DOHH2 (cell line): ENCODE measurements around the gene YPEL3.

Experiments used
- H3F3A ChIP-seq: fragments of 200-600 bp; sonication (generic), shearing (Covaris generic); 2 replicates; pipeline ENCODE4 v1.6.0; 2016; ENCODE audit warnings: antibody characterized with exemption, mild to moderate bottlenecking; ENCODE audit not compliant: control insufficient read depth, insufficient read depth
- H3K27ac ChIP-seq: fragments of 200-600 bp; sonication (generic); 2 replicates; pipeline ENCODE4 v1.5.1; 2014; ENCODE audit warnings: low read depth, mild to moderate bottlenecking, low read length, moderate library complexity
- H3K27me3 ChIP-seq: fragments of 200-600 bp; sonication (generic); 2 replicates; pipeline ENCODE4 v1.6.1; 2014; ENCODE audit warnings: mild to moderate bottlenecking, low read length, mixed read lengths; ENCODE audit not compliant: control insufficient read depth
- H3K36me3 ChIP-seq: fragments of 200-600 bp; sonication (generic); 2 replicates; pipeline ENCODE4 v1.6.1; 2014; ENCODE audit warnings: mild to moderate bottlenecking, low read length, moderate library complexity, mixed read lengths; ENCODE audit not compliant: control insufficient read depth
- H3K4me1 ChIP-seq: fragments of 200-600 bp; sonication (generic); 2 replicates; pipeline ENCODE4 v1.6.1; 2014; ENCODE audit warnings: mild to moderate bottlenecking, low read length, mixed read lengths; ENCODE audit not compliant: control insufficient read depth
- H3K4me2 ChIP-seq: fragments of 200-600 bp; sonication (generic); 2 replicates; pipeline ENCODE4 v1.6.0; 2014; ENCODE audit warnings: mild to moderate bottlenecking, low read length, moderate library complexity
- H3K4me3 ChIP-seq: fragments of 200-600 bp; sonication (generic); 2 replicates; pipeline ENCODE4 v1.5.1; 2014; ENCODE audit warnings: mild to moderate bottlenecking, low read length, mixed read lengths
- H3K79me2 ChIP-seq: fragments of 200-600 bp; sonication (generic); 2 replicates; pipeline ENCODE4 v1.6.1; 2014; ENCODE audit warnings: mild to moderate bottlenecking, low read length, mixed read lengths; ENCODE audit not compliant: control insufficient read depth
- H3K9me2 ChIP-seq: fragments of 200-600 bp; sonication (generic); replicated peaks from 2 replicates; pipeline ENCODE4 v1.6.1; 2014; ENCODE audit warnings: mild to moderate bottlenecking, low read length, mixed read lengths; ENCODE audit not compliant: control insufficient read depth
- H3K9me3 ChIP-seq: fragments of 200-600 bp; sonication (generic); 2 replicates; pipeline ENCODE4 v1.6.1; 2014; ENCODE audit warnings: antibody characterized with exemption, low read length, mixed read lengths; ENCODE audit not compliant: control insufficient read depth, insufficient read depth
- H4K20me1 ChIP-seq: fragments of 200-600 bp; sonication (generic); 2 replicates; pipeline ENCODE4 v1.6.0; 2014; ENCODE audit warnings: low read depth, mild to moderate bottlenecking, antibody characterized with exemption, low read length, moderate library complexity; ENCODE audit not compliant: control insufficient read depth, insufficient read depth
- CTCF ChIP-seq: fragments of 200-600 bp; sonication (generic); IDR thresholded peaks from one replicate; pipeline ENCODE4 v1.5.1; 2014; ENCODE audit warnings: antibody characterized with exemption, mild to moderate bottlenecking, low read depth, low read length; ENCODE audit not compliant: poor library complexity, severe bottlenecking
- EZH2phosphoT487 ChIP-seq: fragments of 200-600 bp; sonication (generic); IDR thresholded peaks from 2 replicates; pipeline ENCODE4 v1.6.1; 2017; ENCODE audit warnings: borderline replicate concordance, mild to moderate bottlenecking, antibody characterized with exemption, low read length, moderate library complexity, mixed read lengths

Gene YPEL3

DNA sequence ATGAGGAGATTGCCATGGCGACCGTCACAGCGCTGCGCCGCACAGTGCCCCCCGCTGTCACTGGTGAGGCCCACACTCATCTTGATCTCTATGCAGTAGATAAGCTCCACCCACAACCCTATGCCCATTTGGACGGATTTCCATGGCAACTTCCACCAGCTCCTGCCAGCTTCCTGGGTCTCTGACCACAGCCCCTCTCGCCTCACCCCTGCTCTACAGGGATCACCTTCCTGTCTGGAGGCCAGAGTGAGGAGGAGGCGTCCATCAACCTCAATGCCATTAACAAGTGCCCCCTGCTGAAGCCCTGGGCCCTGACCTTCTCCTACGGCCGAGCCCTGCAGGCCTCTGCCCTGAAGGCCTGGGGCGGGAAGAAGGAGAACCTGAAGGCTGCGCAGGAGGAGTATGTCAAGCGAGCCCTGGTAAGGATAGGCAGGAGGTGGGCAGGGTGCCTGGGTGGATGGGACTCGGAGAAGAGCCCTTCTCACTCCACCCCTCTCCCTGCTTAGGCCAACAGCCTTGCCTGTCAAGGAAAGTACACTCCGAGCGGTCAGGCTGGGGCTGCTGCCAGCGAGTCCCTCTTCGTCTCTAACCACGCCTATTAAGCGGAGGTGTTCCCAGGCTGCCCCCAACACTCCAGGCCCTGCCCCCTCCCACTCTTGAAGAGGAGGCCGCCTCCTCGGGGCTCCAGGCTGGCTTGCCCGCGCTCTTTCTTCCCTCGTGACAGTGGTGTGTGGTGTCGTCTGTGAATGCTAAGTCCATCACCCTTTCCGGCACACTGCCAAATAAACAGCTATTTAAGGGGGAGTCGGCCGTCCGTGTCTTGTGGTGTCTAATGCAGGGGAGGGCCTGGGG is 26.2 kb downstream of the YPEL3 start:
- Histone ChIP-seq H3K27me3 (no peaks in the 10 kb centered on the region), H3F3A (peaks cover 75% of the 10 kb centered on the region), H3K4me3 (no peak overlapping the region), H3K27ac (no peak overlapping the region), H3K9me3 (no peaks in the 10 kb centered on the region), H3K9me2 (no peaks in the 10 kb centered on the region), H4K20me1 (peaks cover 24% of the 10 kb centered on the region), H3K79me2 (peaks cover 45% of the 10 kb centered on the region), H3K4me1 (peaks cover 30% of the 10 kb centered on the region), H3K4me2 (no peak overlapping the region), H3K36me3 (peaks cover 74% of the 10 kb centered on the region)
- no peak for TF ChIP-seq EZH2phosphoT487
- TF ChIP-seq CTCF, result no peak

GRCh38 chr16:30068750-30069610 is 27.0 kb downstream of the YPEL3 start:
- no peaks in the 10 kb centered on the region for H3K9me2 ChIP-seq
- H3K9me3 ChIP-seq, result no peaks in the 10 kb centered on the region
- H3K4me2 ChIP-seq, result peak overlapping the region; percentile 12; the same call in 1 of the 2 replicates
- peaks cover 80% of the 10 kb centered on the region for H3K36me3 ChIP-seq
- H4K20me1 ChIP-seq, result peaks cover 24% of the 10 kb centered on the region
- no peaks in the 10 kb centered on the region for H3K27me3 ChIP-seq
- H3F3A ChIP-seq, result peaks cover 72% of the 10 kb centered on the region
- peak; percentile 43 for TF ChIP-seq CTCF
- no peak for TF ChIP-seq EZH2phosphoT487
- peaks cover 54% of the 10 kb centered on the region for H3K79me2 ChIP-seq
- peaks cover 26% of the 10 kb centered on the region for H3K4me1 ChIP-seq
- 0 out of 2 replicates have a peak overlapping the region, but pooled peaks have one; percentile 9 for H3K4me3 ChIP-seq
- no peak overlapping the region for H3K27ac ChIP-seq

GRCh38 chr16:30068333-30068732 is 27.7 kb downstream of the YPEL3 start:
- H3K4me2 ChIP-seq, result peak overlapping the region; percentile 12; the same call in 1 of the 2 replicates
- H3K36me3 ChIP-seq, result peaks cover 80% of the 10 kb centered on the region
- H3K27me3 ChIP-seq, result no peaks in the 10 kb centered on the region
- H3K4me3 ChIP-seq, result 0 out of 2 replicates have a peak overlapping the region, but pooled peaks have one; percentile 9
- H3K9me3 ChIP-seq, result no peaks in the 10 kb centered on the region
- H3K27ac ChIP-seq, result no peak overlapping the region
- peaks cover 67% of the 10 kb centered on the region for H3F3A ChIP-seq
- peaks cover 33% of the 10 kb centered on the region for H3K4me1 ChIP-seq
- H4K20me1 ChIP-seq, result peaks cover 24% of the 10 kb centered on the region
- H3K9me2 ChIP-seq, result no peaks in the 10 kb centered on the region
- TF ChIP-seq EZH2phosphoT487 (no peak), CTCF (no peak)
- H3K79me2 ChIP-seq, result peaks cover 59% of the 10 kb centered on the region
